ENCODE results near the gene PRKAR2A. TPM values are rescaled to one million over a fixed set of nuclear protein-coding genes. Genes with fewer than 3 reads are reported as not detected.

Gene PRKAR2A
- polyA plus RNA-seq, 1 donor from 2014 or later: 26.1 TPM

- Histone ChIP-seq H2AFZ (ENCODE audit: low read depth, low read length) (no peak overlapping the region), H3K9me2 (ENCODE audit: insufficient read depth, low read length) (no peaks in the 10 kb centered on the region), H3F3A (ENCODE audit: insufficient read depth, low read length, poor library complexity, severe bottlenecking) (no peaks in the 10 kb centered on the region), H3K4me2 (ENCODE audit: low read length) (no peak overlapping the region), H3K4me3 (ENCODE audit: low read length) (no peak overlapping the region), H3K27ac (ENCODE audit: low read length) (no peak overlapping the region), H3K27me3 (ENCODE audit: insufficient read depth, low read depth, low read length) (no peaks in the 10 kb centered on the region), H3K79me2 (replicated peaks; ENCODE audit: insufficient read depth, low read length) (no peaks in the 10 kb centered on the region), H3K9ac (ENCODE audit: low read length) (no peak overlapping the region), H3K9me3 (ENCODE audit: low read length) (no peaks in the 10 kb centered on the region), H3K36me3 (ENCODE audit: insufficient read depth, low read length) (no peaks in the 10 kb centered on the region), H4K20me1 (ENCODE audit: insufficient read depth) (no peaks in the 10 kb centered on the region)
- TF ChIP-seq POLR2AphosphoS5 (IDR thresholded peaks at IDR 0.05) (no peak), MXI1 (conservative IDR thresholded peaks at IDR 0.05; ENCODE audit: poor library complexity, severe bottlenecking) (no peak), SMC3 (conservative IDR thresholded peaks at IDR 0.05; ENCODE audit: poor library complexity) (no peak), EP300 (conservative IDR thresholded peaks at IDR 0.05; ENCODE audit: poor library complexity, severe bottlenecking) (no peak), CTCF (IDR thresholded peaks at IDR 0.05; ENCODE audit: poor library complexity, severe bottlenecking) (no peak), REST (IDR thresholded peaks at IDR 0.05; ENCODE audit: borderline replicate concordance) (no peak)
Measured at GRCh38 chr3:48770192-48770502, 77.5 kb downstream of the PRKAR2A start.

- no peak overlapping the region for H3K4me3 ChIP-seq (ENCODE audit: low read length)
- TF ChIP-seq TAF1 (IDR thresholded peaks at IDR 0.05; ENCODE audit: low read depth) (no peak), CTCF (IDR thresholded peaks at IDR 0.05; ENCODE audit: poor library complexity, severe bottlenecking) (peak; percentile 14), RAD21 (conservative IDR thresholded peaks at IDR 0.05) (no peak)
- H3K27me3 ChIP-seq (ENCODE audit: insufficient read depth, low read depth, low read length): no peaks in the 10 kb centered on the region
- H3K36me3 ChIP-seq (ENCODE audit: insufficient read depth, low read length): no peaks in the 10 kb centered on the region
- H3K27ac ChIP-seq (ENCODE audit: low read length): no peak overlapping the region
- H4K20me1 ChIP-seq (ENCODE audit: insufficient read depth): no peaks in the 10 kb centered on the region
- H3F3A ChIP-seq (ENCODE audit: insufficient read depth, low read length, poor library complexity, severe bottlenecking): no peaks in the 10 kb centered on the region
- no peak overlapping the region for H3K4me2 ChIP-seq (ENCODE audit: low read length)
- no peaks in the 10 kb centered on the region for H3K9me3 ChIP-seq (ENCODE audit: low read length)
- no peak overlapping the region for H3K9ac ChIP-seq (ENCODE audit: low read length)
- H3K9me2 ChIP-seq (ENCODE audit: insufficient read depth, low read length): no peaks in the 10 kb centered on the region
- no peak overlapping the region for H2AFZ ChIP-seq (ENCODE audit: low read depth, low read length)
- no peaks in the 10 kb centered on the region for H3K79me2 ChIP-seq (replicated peaks; ENCODE audit: insufficient read depth, low read length)
Measured at GRCh38 chr3:48765376-48765775, 82.3 kb downstream of the PRKAR2A start.
